IMR-90 (cell line): Measurements from ENCODE around the gene FOLH1.
"Not testable (repeated sequence)": the region's sequence is repeated elsewhere in the genome, so short reads cannot be mapped to it uniquely, and the experiment has no call there.

Source experiments
- BHLHE40 ChIP-seq: fragments of 150-350 bp; IDR thresholded peaks from 2 replicates; pipeline ENCODE4 v1.6.1; 2016; ENCODE audit warnings: mild to moderate bottlenecking, low read depth, low read length
- CEBPB ChIP-seq: IDR thresholded peaks from 2 replicates; pipeline ENCODE4 v1.6.1; 2012; ENCODE audit warnings: low read depth, low read length, improper control_type of control experiment
- CHD1 ChIP-seq: IDR thresholded peaks from 2 replicates; pipeline ENCODE4 v1.6.1; 2012; ENCODE audit warnings: low read depth, low read length, improper control_type of control experiment
- FOS ChIP-seq: fragments of 150-350 bp; IDR thresholded peaks from 2 replicates; pipeline ENCODE4 v1.6.1; 2016; ENCODE audit warnings: low read depth, low read length
- MAFK ChIP-seq: IDR thresholded peaks from 2 replicates; pipeline ENCODE4 v1.6.1; 2012; ENCODE audit warnings: low read depth, low read length, improper control_type of control experiment
- POLR2A ChIP-seq: IDR thresholded peaks from 2 replicates; pipeline ENCODE4 v1.6.1; 2012; ENCODE audit warnings: mild to moderate bottlenecking, low read depth, low read length
- RAD21 ChIP-seq: IDR thresholded peaks from 2 replicates; pipeline ENCODE4 v1.6.1; 2012; ENCODE audit warnings: low read length, improper control_type of control experiment
- RCOR1 ChIP-seq: IDR thresholded peaks from 2 replicates; pipeline ENCODE4 v1.6.1; 2012; ENCODE audit warnings: mild to moderate bottlenecking, low read length, improper control_type of control experiment; ENCODE audit not compliant: insufficient replicate concordance
- RFX5 ChIP-seq: IDR thresholded peaks from 2 replicates; pipeline ENCODE4 v1.8.0; 2012; ENCODE audit warnings: low read depth, mild to moderate bottlenecking, low read length, moderate library complexity
- SMC3 ChIP-seq: fragments of 150-350 bp; IDR thresholded peaks from 2 replicates; pipeline ENCODE4 v1.6.1; 2016; ENCODE audit warnings: low read depth, mild to moderate bottlenecking, antibody characterized with exemption, low read length, moderate library complexity
- TF ChIP-seq, protein P1 (sequence below): conservative IDR thresholded peaks from 2 replicates; pipeline ENCODE4 v1.5.1; 2012; ENCODE audit warnings: mild to moderate bottlenecking, low read depth, low read length, improper control_type of control experiment
- TF ChIP-seq, protein P2 (sequence below): fragments of 150-350 bp; IDR thresholded peaks from 2 replicates; pipeline ENCODE4 v1.6.1; 2016; ENCODE audit warnings: low read depth, mild to moderate bottlenecking, low read length, moderate library complexity, borderline replicate concordance
- TF ChIP-seq, protein P3 (sequence below): fragments of 150-350 bp; IDR thresholded peaks from 2 replicates; pipeline ENCODE4 v1.6.1; 2017; ENCODE audit warnings: mild to moderate bottlenecking, antibody characterized with exemption, low read length, low read depth

GRCh38 chr11:49190287-49190686 is 18.1 kb downstream of the FOLH1 start:
- TF ChIP-seq, protein P1, sequence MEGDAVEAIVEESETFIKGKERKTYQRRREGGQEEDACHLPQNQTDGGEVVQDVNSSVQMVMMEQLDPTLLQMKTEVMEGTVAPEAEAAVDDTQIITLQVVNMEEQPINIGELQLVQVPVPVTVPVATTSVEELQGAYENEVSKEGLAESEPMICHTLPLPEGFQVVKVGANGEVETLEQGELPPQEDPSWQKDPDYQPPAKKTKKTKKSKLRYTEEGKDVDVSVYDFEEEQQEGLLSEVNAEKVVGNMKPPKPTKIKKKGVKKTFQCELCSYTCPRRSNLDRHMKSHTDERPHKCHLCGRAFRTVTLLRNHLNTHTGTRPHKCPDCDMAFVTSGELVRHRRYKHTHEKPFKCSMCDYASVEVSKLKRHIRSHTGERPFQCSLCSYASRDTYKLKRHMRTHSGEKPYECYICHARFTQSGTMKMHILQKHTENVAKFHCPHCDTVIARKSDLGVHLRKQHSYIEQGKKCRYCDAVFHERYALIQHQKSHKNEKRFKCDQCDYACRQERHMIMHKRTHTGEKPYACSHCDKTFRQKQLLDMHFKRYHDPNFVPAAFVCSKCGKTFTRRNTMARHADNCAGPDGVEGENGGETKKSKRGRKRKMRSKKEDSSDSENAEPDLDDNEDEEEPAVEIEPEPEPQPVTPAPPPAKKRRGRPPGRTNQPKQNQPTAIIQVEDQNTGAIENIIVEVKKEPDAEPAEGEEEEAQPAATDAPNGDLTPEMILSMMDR, result not testable (repeated sequence)
- TF ChIP-seq, protein P2, sequence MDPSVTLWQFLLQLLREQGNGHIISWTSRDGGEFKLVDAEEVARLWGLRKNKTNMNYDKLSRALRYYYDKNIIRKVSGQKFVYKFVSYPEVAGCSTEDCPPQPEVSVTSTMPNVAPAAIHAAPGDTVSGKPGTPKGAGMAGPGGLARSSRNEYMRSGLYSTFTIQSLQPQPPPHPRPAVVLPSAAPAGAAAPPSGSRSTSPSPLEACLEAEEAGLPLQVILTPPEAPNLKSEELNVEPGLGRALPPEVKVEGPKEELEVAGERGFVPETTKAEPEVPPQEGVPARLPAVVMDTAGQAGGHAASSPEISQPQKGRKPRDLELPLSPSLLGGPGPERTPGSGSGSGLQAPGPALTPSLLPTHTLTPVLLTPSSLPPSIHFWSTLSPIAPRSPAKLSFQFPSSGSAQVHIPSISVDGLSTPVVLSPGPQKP, result not testable (repeated sequence)
- TF ChIP-seq RFX5, MAFK, POLR2A, RCOR1, CEBPB, FOS, BHLHE40, RAD21, SMC3, CHD1: not testable (repeated sequence)
- TF ChIP-seq, protein P3, sequence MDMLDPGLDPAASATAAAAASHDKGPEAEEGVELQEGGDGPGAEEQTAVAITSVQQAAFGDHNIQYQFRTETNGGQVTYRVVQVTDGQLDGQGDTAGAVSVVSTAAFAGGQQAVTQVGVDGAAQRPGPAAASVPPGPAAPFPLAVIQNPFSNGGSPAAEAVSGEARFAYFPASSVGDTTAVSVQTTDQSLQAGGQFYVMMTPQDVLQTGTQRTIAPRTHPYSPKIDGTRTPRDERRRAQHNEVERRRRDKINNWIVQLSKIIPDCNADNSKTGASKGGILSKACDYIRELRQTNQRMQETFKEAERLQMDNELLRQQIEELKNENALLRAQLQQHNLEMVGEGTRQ, result not testable (repeated sequence)
